AG09309 (cell line): ENCODE data around the gene ULBP3.

Experiments
- DNase-seq: peaks from one replicate; pipeline ENCODE4 v3.0.0-alpha.2; 2010; ENCODE audit warnings: low read depth
- H3K4me3 ChIP-seq: 2 replicates; pipeline ENCODE4 v1.5.1; 2011; ENCODE audit warnings: mild to moderate bottlenecking, low read depth, low read length, moderate library complexity; ENCODE audit not compliant: control insufficient read depth
- TF ChIP-seq, protein P1 (sequence below): IDR thresholded peaks from 2 replicates; pipeline ENCODE4 v1.5.1; 2011; ENCODE audit warnings: mild to moderate bottlenecking, low read depth, low read length, inconsistent platforms; ENCODE audit not compliant: insufficient read depth, control insufficient read depth; ENCODE audit errors: missing control alignments

The ULBP3 gene

DNA sequence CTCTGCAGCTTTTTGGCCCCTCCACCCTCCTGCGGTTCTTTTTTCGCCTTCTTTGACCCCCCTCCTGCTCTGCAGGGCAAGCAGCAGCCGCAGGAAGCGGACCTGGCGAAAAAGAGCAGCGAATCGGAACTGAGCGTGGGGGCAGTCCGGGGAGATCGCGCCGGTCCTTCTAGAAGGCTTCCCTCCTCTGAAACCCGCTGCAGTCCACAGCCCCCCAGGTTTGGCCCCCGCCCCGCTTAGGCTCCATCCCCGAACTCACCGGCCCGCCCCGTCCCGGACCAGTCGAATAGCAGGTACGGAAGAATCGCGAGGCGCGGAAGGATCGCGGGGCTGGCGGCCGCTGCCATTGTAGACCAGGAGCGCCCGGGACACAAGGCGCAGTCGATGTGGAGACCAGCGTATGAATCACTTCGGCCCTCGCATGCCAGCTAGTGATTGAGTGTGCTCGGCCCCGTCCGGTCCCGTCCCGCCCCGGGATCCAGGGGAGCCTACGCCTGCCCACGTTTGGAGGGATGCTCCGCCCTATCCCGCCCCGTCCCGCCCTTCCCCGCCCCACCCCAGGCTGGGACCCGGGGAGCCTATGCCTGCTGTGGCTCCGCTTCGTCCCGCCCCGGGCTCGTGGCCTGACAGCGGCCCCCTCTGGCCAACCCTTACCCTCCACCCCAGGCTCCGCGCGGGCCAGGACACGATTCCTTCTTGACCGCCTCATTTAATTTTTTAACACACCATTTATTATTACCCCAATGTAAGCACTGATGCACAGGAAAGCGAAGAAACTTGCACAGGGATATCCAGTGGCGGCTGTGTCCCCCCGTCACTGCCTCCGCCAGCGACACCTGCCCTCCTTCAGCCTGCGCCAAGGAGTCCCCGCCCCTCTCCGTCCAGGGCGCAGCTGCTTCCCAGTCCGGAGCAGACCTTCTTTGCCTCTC lies at the start of gene ULBP3:
Gene ULBP3 (minus strand): TSS at position 402 of the 929 bp plus-strand sequence. CDS start 55 bp downstream, at position 347.
- peak within 1 kb of the TSS; percentile 81 for H3K4me3 ChIP-seq
- peak; percentile 65 for DNase-seq
- TF ChIP-seq, protein P1, sequence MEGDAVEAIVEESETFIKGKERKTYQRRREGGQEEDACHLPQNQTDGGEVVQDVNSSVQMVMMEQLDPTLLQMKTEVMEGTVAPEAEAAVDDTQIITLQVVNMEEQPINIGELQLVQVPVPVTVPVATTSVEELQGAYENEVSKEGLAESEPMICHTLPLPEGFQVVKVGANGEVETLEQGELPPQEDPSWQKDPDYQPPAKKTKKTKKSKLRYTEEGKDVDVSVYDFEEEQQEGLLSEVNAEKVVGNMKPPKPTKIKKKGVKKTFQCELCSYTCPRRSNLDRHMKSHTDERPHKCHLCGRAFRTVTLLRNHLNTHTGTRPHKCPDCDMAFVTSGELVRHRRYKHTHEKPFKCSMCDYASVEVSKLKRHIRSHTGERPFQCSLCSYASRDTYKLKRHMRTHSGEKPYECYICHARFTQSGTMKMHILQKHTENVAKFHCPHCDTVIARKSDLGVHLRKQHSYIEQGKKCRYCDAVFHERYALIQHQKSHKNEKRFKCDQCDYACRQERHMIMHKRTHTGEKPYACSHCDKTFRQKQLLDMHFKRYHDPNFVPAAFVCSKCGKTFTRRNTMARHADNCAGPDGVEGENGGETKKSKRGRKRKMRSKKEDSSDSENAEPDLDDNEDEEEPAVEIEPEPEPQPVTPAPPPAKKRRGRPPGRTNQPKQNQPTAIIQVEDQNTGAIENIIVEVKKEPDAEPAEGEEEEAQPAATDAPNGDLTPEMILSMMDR: peak; percentile 67

DNA sequence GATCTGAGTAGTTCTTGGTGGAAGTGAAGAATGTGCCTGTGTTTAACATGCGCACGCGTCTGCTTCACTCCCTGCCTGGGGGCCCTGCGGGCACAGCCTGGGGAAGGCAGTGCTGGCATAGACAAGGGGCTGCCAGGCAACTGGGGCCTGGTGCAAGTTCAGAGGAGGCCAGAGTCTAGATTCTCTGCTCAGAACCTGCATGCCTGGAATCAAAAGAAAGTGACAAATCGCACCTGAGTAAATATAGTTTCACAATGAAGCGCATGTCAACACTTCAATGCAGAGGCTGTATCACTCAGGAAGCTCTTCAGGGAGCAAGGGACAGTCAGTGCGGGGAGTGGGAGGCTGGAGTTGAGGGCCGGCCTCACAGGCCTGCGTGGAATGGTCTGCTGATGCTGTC lies 49.7 kb upstream of the ULBP3 start:
- TF ChIP-seq, protein P1: no peak
- H3K4me3 ChIP-seq: no peak overlapping the region
- no peak for DNase-seq

DNA sequence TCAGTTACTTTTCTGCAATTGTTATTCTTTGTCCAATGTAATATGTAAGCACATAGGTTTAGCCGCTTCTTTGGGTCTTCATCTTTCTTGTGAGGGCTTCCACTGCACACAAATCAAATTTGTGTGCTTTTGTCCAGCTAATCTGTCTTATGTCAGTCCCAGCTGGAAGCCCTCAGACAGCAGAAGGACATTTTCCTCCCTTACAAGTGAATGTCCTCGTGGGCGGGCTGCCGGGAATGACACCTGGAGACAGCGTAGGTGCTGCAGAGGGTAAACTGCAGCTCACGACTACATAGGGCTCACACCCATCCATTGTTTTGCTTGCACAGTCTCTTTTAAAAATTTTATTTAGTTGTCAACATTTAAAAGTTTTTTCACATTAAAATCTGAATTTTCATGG lies 49.3 kb upstream of the ULBP3 start:
- no peak overlapping the region for H3K4me3 ChIP-seq
- no peak for DNase-seq
- TF ChIP-seq, protein P1: no peak

DNA sequence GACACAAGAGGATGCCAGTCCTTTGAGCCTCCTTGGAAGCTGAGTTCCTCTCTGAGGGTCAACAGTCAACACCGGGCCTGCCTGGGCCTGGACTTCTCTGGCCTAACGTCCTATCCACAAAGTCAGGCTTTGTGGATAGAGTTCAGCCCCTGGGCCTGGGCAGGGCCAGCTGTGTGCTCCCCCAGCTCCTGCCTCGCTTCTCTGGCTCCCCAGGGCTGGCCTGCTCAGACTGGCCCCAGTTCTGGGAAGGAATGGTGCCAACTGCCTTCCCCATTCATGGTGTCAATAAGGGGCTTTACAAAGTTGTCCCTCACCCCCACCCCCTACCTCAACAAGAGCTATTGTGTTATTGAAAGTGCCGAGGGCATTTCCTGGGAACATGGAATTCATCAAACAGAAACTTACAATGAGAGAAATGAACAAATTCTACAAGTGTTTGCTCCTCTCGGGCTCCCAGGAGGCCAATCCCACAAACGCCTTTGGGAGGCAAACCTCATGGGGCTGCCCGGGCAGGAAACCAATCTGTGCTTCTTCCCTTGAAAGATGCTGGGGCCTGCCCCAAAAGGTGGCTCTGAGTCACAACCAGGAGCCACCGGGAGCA lies 47.4 kb upstream of the ULBP3 start:
- H3K4me3 ChIP-seq: no peak overlapping the region
- TF ChIP-seq, protein P1: no peak
- no peak for DNase-seq

DNA sequence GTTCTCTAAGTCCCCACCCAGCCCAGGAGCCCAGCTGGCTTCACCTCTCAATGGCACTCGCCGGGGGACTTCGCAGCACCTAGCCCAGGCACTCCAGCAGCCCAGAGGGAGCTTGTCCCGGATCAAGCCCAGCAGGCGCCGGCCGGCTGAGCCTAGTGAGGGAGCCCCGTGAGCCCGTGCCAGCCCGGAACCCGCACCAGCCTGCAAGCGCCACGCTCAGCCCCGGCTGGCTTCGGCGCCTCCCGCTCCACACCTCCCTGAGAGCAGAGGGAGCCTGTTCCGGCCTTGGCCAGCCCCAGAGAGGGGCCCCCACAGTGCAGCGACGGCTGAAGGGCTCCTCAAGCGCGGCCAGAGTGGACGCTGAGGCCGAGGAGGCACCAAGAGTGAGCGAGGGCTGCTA lies 46.8 kb upstream of the ULBP3 start:
- DNase-seq: no peak
- TF ChIP-seq, protein P1: no peak
- no peak overlapping the region for H3K4me3 ChIP-seq

DNA sequence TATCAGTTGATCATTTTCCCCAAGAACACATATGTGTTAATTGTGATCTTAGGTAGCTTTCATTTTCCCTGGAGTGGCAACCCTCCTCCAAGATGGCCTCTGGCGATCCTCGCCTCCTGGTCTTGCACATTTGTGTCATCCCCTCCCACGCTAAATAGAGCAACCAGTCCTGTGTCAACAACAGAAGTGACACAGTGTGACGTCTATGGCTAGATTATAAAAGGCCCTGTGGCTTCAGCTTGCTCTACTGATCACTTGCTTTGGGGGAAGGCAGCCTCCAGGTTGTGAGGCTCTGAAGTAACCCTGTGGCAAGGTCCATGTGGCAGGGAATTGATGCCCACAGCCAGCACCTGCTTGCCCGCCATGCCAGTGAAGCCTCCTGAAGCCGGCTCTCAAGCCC lies 43.3 kb upstream of the ULBP3 start:
- TF ChIP-seq, protein P1: no peak
- DNase-seq: no peak
- no peak overlapping the region for H3K4me3 ChIP-seq
